DMS 273 (cell line): ENCODE results near the gene DNMT3B.

Experiments used
- DNase-seq: peaks from one replicate; lab custom pipeline; 2025; ENCODE audit not compliant: unreplicated experiment; lab: John Stamatoyannopoulos, UW

Gene DNMT3B

GRCh38 chr20:32820698-32821377 is 58.7 kb downstream of the DNMT3B start:
- DNase-seq = no peak

- DNase-seq = no peak
Measured at GRCh38 chr20:32822225-32822624, 60.0 kb downstream of the DNMT3B start.

GRCh38 chr20:32823078-32823477 is 60.9 kb downstream of the DNMT3B start:
- DNase-seq = no peak

GRCh38 chr20:32823737-32824588 is 61.8 kb downstream of the DNMT3B start:
- DNase-seq = no peak

GRCh38 chr20:32828029-32828680 is 66.0 kb downstream of the DNMT3B start:
- DNase-seq = no peak

- no peak for DNase-seq
Measured at GRCh38 chr20:32829311-32830005, 67.3 kb downstream of the DNMT3B start.

- no peak for DNase-seq
Measured at GRCh38 chr20:32830437-32830836, 68.3 kb downstream of the DNMT3B start.

- DNase-seq = no peak
Measured at GRCh38 chr20:32831982-32832381, 69.8 kb downstream of the DNMT3B start.

GRCh38 chr20:32832664-32833063 is 70.5 kb downstream of the DNMT3B start:
- DNase-seq = no peak

GRCh38 chr20:32834972-32835371 is 72.8 kb downstream of the DNMT3B start:
- no peak for DNase-seq

- no peak for DNase-seq
Measured at GRCh38 chr20:32837157-32837556, 75.0 kb downstream of the DNMT3B start.

GRCh38 chr20:32839227-32839981 is 77.2 kb downstream of the DNMT3B start:
- no peak for DNase-seq

- DNase-seq = no peak
Measured at GRCh38 chr20:32839982-32840285, 77.7 kb downstream of the DNMT3B start.

- DNase-seq = no peak
Measured at GRCh38 chr20:32841174-32841573, 79.0 kb downstream of the DNMT3B start.

GRCh38 chr20:32841632-32842031 is 79.4 kb downstream of the DNMT3B start:
- DNase-seq = no peak

GRCh38 chr20:32842688-32843524 is 80.7 kb downstream of the DNMT3B start:
- DNase-seq = no peak

GRCh38 chr20:32845786-32846185 is 83.6 kb downstream of the DNMT3B start:
- no peak for DNase-seq

- no peak for DNase-seq
Measured at GRCh38 chr20:32846852-32847251, 84.7 kb downstream of the DNMT3B start.

GRCh38 chr20:32847964-32848363 is 85.8 kb downstream of the DNMT3B start:
- no peak for DNase-seq

- DNase-seq = no peak
Measured at GRCh38 chr20:32848846-32849245, 86.7 kb downstream of the DNMT3B start.
